HTR-8/SVneo (cell line): Measurements from ENCODE around the gene DIPK1B.

Experiments
- DNase-seq: peaks from one replicate; pipeline ENCODE4 v3.0.0; 2011; ENCODE audit warnings: low spot score, mixed read lengths; ENCODE audit not compliant: insufficient read length
- FAIRE-seq: peaks from 2 replicates; lab custom pipeline; 2011; peaks lifted over from hg19 to GRCh38; lab: Jason Lieb, UNC

Gene DIPK1B

DNA sequence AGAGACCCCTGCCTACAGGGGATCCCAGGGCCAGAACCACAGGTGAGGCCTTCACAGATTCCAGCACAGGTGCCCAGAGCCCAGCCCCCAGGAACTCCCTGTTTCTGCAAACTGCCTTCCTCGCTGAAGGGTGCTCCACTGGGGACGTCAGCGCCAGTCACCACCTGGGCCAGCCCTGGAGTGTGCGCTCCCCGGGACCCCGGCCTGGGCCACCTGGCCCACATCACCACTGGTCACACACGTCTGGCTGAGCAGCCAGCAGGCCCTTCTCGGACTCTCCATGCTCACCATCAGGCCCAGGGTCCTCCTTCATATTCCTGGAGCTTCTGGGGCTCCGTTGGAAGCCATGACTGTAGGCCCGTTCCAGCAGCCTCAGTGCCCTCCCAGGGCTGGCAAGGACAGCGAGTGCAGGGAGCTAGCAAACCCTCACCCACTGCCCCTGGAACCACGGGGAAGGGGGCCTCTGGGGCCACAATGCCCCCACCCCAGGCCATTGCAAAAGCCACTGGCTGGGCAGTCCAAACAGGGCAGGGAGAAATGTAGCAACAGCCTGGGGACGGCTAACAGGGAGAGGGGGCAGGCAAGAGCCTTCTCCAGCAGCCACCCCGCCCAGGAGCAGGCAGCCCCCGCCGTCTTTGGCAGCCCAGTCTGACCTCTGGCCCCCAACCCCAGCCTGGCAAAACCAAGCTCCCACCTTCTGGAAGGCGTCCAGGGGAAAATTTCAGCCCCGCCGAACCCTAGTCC is 26.4 kb upstream of the DIPK1B start:
- DNase-seq (no peak), FAIRE-seq (no peak)

DNA sequence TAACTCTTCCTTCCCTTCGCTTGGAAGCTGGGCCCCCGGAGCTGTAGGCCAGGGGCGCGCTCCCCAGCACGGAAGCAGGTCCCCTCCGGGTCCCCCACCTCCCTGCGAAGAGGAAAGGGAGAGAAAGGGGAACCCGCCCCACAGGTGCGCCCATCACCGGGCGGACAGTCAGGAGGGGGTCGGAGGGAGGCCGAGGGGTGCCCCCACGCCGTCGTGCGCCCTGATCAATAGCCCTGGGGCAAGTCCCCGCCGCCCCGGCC is 25.9 kb upstream of the DIPK1B start:
- FAIRE-seq (no peak), DNase-seq (no peak)

DNA sequence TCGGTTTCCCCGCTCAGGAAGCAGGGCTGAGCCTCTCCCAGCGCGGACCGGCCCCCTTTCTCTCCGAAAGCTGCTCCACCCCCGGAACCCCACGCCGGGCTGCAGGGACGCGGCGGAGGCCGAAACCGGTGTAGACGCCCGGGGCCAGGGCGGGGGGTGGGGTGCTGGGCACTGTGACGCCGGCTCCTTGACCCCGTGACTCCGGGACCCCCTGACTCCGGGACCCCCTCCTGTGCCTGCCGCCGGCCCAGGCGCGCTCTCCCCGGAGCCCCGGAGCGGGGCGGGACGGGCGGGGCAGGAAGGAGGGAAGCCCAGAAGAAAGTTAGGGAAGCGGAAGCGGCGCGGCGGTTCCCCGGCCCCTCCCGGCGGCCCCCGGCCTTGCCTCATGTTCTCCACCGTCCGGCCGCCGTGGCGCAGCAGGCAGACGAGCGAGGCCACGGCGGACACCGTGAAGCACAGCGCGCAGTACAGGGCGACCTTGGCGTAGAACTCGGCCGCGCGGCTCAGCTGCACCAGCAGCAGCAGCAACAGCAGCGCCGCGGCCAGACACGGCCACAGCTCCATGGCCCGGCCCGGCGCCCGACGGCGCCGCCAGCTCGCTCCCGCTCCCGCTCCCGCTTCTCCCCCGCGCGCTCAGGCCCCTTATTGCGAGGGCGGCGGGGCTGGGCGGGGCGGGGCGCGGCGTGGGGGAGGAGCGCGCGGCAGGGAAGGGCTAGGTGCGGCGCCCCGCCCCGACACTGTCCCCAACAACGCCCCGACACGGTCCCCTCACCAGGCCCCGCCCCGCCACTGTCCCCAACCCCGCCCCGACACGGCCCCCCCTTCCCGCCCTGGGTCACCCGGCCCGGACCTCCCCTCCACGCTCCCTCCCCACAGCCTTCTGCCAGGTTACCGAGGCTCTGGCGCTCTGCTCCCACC is 25.3 kb upstream of the DIPK1B start, which contains the start of gene AGPAT2:
Gene AGPAT2, minus strand, starts transcription at position 664 of the 918 bp plus-strand sequence. Its CDS starts 100 bp downstream, at position 564.
- FAIRE-seq: peak; percentile 63
- DNase-seq: peak; percentile 62

DNA sequence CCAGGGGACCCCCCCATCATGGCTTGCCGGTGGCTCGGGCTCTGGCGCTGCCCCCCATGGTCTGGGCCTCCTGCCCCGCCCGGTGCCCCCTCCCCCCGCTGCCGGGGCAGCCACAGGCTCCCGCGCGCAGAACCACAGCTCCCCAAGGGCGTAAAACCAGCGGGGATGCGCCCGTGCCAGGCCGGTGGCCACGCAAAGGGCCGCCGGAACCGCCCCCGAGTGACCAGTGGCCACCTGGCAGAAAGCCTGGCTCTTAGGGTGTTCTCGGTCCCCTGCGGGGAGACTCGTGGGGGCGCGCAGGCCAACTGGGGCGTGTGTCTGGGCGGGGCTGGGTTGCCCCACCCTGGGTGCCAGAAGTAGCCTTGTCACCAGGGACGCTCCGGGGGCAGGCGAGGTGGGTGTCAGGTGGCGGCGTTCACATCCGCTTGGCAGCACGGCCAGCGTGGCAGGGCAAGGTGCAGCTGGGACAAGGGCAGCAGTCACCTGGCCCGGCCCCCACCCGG is 24.6 kb upstream of the DIPK1B start:
- no peak for FAIRE-seq
- no peak for DNase-seq

DNA sequence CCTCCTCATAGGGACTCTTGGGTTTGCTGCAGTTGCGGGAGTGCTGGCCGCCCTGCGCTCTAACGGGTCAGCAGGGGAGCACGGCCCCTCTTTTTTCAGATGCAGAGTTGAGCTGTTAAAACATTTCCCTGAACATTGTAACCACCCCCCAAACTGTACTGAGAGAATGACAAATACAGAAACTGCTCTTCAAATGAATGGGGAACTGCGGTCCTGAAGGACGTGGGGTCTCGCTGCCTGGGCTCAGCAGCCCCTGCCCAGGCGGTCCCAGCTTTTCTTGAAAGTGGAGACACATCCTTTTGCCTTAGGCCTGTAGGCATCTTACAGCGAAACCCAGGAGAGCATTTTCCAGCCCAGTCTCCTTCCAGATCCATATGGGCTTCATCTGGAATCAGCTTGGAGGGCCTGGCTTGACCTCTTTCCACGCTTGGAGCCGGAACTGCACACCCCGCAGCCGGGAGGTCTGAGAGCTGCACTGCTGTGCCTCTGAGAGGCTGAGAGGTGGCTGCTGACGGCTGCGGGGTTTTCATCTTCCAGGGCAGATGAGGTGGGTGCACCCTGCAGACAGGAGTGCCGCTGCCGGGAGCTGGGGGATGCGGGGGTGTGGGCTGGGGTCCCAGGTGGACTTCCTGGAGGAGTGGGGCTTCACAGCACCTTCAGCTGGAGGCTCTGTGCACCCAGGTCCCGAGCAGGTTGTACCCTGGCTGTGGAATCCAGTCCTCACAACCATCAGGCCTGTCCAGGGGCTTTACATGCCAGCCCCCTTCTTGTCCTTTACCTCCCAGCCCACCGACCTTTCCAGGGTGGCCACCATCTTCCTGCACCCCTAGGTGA is 23.9 kb upstream of the DIPK1B start:
- no peak for FAIRE-seq
- no peak for DNase-seq

DNA sequence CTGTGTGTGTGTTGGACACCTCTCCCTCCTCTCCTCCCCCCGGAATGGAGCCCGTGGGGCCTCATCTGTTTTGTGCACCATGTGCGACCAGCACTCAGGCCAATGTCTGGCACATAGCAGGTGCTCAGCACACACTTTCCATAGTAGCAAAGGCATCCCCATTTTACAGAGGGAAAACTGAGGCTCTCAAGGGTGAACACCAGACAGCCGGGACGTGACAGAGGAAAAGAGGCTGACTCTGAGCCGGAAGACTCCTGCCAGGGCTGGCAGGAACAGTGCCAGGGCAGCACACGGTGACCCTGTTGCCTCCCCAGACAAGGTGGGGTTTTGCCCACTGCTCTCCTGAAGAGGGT is 23.3 kb upstream of the DIPK1B start:
- DNase-seq (no peak), FAIRE-seq (no peak)

DNA sequence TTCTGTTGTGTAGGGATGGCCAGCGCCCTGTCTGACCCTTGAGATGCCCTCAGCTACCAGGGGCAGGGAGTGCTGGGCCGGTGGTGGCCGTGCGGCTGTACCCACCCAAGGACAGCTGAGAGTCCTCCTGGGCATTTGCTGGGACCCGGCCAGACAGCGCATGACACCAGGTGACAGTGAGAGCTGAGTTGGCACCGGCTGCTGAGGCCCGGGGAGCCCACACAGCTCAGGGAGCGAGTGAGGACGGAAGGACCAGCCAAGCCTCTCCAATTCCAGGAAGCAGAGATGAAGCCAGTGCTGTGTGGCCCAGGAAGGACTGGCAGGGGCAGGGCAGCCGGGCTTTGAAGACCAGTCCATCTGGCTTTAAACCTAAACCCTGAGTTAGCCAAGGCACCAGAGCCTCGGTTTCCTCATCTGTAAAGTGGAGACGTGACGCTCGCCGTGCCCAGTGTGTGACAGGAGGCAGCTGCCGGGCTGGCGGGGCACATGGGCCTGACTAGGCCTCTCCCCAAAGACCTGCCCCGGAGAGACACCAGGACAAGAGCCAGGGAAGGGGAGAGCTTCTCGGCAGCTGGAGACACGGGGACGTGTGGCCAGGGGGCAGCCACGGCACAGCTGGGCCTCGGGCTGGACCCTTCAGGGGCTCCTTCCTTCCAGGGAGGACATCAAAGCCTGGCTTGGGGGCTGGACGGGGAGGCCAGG is 22.1 kb upstream of the DIPK1B start:
- no peak for FAIRE-seq
- no peak for DNase-seq

DNA sequence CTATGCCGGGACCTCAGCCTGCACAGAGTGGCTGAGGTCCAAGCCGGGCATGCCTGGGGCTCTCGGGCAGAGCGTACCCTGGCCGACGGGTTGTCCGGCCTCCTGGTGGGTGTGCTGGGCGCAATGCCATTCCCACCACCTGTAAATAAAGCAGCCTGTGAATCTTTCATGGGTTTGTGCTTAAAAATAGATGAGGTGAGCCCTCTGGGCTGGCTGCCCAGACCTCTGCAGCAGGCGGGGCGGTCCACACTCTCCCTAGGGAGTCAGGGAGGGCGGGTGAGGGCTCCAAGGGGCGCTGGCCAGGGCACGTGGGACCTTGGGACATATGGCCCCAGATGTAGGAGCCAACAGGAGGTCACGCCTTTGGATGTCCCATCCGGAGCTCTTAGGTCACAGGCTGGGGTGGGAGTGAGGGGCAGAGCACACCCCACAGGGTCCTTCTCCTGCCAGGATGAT is 21.5 kb upstream of the DIPK1B start:
- FAIRE-seq (no peak), DNase-seq (no peak)

DNA sequence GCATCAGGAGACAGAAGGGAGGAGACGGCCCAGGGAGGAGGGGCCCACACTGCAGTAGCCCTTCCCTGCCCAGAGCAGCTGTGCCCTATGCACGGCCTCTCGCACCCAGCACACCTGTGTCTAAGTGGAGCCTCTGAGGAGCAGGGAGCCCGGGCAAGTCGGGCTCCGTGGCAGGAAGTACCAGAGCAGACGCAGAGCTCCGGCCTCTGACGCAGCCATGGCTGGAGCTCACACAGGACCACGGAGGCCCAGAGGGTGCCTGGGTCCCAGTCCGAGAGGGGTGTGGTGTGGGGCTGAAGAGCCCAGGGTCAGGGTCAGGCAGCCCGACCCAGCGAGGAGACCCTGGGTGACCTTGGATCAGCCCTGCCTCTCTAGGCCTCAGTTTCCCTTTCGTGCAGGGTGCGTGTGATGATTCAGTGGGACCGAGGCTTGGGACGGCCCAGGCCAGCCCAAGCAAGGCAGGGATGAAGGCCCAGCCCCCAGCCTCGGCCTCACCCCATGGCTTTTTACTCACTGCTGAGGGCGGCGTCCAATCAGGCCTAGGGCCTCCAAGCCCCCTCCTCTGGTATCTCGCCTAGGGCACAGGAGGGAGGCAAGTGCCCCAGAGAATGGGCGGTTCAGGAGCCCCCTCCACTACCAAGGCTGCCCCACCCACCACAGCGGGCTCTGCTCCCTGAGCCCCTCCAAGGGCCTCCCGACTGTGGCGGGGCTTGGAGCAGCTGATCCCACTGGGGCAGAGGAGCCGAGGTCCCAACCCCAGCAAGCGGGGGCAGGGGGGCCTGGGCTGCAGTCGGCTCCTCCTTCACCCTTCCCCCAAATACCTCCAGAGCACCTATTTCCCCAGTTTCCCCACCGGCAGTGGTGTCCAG is 20.8 kb upstream of the DIPK1B start:
- DNase-seq (no peak), FAIRE-seq (no peak)

DNA sequence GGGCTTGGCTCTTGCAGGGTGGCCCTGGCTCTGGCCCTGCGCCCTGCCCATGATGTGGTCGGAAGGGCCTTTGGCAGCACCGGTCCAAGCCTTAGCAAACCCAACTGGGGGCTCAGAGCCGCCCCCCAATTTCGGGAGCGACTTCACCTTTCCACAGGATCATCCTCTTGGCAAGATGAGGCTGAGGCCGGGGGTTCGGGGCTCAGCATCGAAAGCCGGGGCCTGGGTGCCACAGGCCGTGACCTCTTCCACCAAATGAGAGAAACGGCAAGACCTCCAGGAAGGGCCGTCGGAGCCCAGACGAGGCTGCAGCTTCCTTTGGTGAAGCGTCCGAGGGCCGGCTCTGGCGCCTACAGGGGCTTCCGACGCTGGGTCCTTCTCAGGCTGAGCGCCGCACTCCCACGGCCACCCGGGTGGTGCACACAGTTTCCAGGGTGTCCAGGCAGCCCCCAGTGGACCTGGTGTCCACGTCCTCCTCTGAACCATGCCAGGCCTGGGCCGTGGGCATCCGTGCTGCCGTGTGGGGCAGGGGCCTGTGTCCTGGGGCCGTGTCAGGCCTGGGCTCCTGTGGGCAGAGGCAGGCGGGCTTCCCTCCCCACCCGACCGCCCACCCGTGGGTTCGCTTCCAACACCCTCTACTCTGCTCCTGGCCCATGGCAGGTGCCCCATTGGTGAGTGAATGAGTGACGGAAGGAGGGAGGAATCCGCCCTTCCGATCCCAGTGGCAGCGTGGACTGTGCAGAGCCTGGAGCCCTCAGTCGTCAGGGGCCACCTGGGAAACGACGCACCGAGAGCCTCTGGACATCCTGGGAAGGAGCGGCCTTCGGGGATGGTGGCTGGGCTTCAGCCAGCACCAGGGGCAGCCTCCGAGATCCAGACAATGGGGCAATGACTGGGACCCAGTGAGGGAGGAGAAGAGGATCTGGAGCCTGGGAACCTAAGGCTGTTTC is 19.9 kb upstream of the DIPK1B start:
- DNase-seq: no peak
- no peak for FAIRE-seq

DNA sequence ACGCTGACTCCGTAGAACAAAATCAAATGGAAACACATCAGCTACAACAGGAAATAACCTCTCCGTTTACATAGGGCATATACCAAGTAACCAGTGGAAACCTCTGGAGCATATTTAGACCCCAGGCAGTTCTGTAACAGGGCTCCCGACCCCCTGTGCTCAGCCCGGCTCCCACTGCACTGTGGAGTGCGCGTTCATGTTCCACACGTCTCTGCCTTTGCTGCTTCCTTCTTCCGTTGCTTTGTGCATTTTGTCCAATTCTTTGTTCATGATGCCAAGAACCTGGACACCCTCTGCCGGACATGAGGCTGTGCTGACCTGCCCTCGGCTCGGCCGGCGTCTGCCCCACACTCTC is 19.3 kb upstream of the DIPK1B start:
- FAIRE-seq: no peak
- no peak for DNase-seq

DNA sequence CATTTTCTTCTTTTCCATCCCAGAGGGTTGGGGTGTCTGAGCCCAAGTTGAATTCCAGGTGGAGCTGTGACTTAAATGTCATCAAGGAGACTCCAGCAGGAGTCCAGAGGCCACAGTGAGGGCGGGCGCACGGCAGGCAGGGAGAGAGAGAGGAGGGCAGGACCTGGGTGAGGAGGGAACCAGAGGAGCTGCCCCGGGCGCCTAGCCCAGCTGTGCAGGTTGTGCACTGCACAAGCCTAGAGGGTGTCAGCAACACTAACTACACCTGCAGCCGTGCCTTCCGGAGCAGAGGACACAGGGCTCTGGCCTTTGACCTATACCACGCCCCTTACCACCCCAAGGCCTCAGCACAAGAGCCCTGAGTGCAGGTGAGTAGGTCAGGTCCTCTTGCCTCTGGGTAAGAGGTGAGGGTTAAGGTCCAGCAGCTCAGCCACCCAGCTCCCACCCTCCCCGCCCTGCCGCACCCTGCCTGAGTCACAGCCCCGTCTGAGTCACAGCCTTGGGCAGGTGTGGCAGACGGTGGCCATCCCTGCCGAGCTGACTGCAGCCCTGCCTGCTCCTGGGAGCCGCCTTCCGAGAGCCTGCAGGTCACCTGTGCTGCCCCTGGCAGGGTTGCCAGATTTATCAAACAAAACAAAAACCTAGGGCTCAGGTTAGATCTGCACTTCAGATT is 18.7 kb upstream of the DIPK1B start:
- FAIRE-seq (no peak), DNase-seq (peak; percentile 53)

DNA sequence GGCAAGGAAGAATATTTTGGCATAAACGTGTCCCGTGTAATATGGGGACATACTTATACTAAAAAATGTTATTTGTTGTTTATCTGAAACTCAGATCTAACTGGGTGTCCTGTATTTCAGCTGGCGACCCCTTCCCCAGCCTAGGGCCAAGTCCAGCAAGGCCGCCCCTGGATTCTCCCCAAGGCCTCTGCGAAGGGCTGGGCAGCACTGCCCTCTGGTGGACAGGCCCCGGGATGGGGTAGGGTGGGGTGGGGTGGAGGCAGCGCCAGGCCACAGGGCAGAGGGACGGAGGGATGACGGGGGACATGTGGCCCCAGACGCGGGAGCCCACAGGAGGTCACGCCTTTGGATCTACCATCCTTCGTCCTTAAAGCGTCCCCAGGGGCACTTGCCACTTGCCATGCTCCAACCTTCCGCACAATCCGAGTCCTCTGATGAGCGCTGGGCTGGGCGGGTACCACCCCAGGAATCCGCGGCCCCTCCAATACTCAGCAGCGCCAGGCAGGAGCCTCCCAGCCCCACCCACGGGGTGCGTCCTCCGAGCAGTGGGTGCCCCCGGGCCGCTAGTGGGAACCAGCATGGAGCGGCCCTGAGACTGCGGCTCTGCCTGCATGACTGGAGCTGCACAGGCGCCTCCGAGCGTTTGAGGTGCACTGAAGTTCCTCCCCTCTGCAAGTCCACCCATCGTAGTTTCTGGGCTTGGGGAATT is 18.1 kb upstream of the DIPK1B start:
- no peak for FAIRE-seq
- peak; percentile 74 for DNase-seq

DNA sequence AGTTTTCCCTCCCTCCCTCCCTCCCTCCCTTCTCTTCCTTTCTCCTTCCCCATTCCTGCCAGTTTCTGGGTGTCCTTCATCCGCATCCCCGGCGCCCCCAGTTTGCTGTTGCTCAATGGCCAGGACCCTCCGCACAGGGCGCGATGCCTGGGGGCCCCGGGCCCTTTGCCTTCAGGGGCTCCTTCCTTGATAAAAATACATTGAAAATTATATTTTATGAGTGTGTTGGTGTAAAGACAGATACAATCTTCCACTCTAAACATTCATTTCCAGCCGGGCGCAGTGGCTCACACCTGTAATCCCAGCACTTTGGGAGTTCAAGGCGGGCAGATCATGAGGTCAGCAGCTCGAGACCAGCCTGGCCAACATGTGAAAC is 17.5 kb upstream of the DIPK1B start:
- DNase-seq (no peak), FAIRE-seq (no peak)

DNA sequence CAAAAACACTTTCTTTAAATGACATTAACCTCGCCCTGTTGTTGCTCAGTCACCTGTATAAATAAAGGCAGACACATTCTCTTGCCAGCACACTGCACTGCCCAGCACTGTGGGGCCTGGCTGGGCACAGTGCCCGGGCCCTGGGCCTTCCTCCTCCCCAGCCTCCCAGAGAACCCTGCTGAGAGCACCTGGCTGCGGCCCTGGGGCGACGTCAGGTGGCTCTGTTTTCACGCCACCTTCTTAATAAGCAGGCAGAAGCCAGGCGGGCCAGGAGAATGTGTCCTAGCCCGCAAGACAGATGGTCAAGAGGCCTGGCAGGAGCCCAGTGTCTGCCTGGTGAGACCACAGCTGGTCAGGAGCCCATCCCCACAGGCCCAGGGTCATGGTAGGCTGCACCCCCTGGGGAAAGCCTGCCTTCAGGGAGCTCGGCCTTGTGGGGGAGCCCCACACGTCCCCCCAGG is 16.9 kb upstream of the DIPK1B start:
- FAIRE-seq (no peak), DNase-seq (no peak)

DNA sequence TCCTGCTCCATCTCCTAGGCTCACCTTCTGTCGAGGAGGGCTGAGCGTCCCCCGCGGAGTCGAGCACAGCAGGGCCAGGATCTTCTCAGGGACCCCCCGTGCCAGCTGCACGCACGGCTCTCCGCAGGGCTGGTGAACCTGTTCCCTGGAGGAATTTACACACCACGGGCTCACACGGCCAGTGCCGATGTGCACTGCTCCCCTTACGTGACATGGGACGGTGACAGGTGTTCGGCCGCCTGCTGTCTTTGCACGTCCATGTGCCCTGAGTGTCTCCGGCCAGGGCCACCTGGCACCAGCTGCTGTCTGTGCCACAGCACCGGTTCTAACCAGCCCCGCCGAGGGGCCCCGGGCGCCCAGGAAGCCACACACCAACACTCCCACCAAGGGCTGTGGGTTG is 16.4 kb upstream of the DIPK1B start:
- no peak for FAIRE-seq
- DNase-seq: no peak

DNA sequence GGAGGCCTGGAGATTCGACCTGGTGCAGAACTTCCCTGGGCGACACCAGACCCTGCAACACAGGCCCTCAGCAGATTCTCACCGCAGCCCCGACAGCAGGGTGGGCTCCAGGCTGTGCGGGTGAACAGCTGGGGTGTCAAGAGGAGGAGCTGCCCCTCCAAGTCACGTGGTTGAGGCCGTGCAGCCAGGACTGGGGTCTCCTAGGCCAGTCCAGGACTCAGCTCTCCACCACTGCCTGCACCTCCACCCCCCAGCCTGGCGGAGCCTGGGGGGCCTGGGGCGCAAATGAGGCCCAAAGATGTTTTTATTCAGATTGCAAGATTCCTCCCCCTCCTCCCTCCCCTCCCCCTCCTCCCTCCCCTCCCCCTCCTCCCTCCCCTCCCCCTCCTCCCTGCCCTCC is 15.9 kb upstream of the DIPK1B start:
- no peak for DNase-seq
- no peak for FAIRE-seq
